OCI-M2 (cell line): Measurements from ENCODE around the gene PFKM.
"Not testable (repeated sequence)": the region's sequence is repeated elsewhere in the genome, so short reads cannot be mapped to it uniquely, and the experiment has no call there.

Experiments
- DNase-seq: peaks from one replicate; lab custom pipeline; 2025; ENCODE audit not compliant: unreplicated experiment; lab: John Stamatoyannopoulos, UW

PFKM gene

DNA sequence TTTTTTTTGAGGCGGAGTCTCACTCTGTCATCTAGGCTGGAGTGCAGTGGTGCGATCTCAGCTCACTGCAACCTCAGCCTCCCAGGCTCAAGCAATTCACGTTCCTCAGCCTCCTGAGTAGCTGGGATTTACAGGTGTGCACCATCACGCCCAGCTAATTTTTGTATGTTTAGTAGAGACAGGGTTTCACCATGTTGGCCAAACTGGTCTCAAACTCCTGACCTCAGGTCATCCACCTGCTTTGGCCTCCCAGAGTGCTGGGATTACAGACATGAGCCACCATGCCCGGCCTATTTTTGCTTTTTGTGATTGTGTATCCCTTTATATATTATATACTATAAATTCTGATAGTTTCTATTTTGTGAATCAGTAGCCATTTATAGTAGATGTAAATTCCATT, 36.6 kb downstream of the PFKM start:
- DNase-seq: not testable (repeated sequence)

DNA sequence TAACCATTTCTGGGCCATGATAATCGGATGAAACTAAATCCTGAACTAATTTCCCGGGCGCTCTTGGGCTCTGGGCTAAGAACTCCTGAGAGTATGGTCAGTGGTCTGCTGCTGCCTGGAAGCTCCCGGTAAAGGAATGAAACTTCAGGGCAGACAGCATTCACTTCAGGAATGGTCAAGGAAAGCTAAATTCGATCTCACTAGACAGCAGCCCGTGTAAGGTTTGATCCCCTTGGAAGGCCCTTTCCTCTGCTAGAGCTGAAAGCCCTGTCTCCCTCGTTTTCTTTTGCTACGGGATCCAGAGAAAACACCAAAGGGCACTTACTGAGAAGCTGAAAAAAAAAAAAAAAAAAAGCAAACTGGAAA, 37.5 kb downstream of the PFKM start:
- no peak for DNase-seq

DNA sequence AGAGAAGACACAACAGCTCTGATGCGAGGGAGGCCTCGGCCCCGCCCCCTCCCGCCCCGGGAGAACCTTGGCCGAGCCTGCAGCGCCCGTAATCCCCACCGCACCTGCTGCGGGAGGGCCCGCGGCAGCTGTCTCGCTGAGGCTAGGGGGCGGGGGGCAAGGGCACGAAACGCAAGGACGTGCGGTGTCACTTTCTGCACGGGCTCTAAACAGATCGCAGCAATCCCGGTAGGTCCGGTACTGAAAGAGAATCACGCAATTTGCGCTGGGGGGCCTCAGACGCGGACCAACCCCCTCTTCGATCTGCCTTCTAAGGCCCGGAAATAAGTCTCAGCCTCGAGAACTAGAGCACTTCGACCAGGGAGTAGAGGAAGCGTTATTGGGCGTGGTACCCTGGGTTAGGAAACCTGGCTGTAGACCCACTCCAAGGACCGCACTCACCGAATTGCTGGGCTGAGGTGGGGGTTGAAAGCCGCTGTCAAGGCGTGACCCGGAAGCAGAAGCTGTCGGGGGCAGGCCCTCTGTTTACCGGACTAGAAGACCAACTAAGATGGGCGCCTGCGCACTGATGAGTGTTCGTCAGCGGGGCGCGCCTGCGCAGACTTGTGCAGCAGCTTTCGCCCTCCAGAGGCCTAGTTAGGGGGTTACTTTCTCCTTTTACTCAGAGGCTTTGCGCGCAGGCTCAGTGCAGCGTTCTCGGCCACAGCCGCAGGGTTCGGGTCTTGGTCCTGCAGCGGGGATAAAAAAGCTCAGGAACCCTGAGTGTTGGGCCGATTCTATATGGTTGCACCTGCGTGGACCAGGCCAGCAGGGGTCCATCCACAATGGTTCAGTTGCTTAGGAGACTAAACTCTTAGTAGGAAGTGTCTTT, 38.1 kb downstream of the PFKM start, which contains the start of gene ASB8:
Gene ASB8 (minus strand): TSS at position 498 of the 871 bp plus-strand sequence. CDS start 4,019 bp downstream, outside the sequence.
- peak; percentile 94 for DNase-seq

DNA sequence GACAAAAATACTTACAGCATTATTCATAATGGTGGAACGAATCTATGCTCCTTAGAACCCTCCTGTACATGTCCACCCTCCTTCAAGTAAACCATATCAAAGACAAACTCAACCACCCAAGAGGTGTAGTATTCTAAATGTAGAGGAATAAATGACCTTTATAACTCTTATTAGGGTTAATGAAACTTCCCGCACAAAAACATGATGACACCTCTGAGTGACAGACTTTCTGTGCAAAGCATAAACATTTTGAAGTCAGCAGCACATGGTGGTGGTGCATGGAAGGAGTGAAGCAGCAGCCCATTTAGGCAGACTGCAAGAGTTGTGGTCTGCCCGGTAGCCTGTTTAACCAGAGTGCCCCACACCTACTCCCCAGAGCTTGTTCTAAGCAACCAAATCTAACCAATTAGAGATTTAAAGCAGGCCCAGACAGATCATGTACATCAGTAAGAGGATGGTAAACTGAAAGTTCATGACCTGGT, 38.8 kb downstream of the PFKM start:
- no peak for DNase-seq

DNA sequence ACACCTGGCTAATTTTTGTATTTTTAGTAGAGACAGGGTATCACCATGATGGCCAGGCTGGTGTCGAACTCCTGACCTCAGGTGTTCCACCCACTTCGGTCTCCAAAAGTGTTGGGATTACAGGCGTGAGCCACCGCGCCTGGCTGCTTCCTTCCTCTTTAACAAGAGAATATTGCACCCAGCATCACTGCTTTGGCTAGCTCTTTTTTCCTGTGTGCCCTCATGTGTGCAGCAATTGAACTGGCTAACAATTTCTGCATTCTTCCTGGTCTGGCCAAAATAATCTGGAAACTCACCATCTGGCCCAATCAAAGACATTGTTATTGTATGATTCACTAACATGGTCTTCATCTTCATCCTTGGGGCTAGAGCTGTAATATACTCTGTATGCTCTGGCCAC, 40.9 kb downstream of the PFKM start:
- DNase-seq: no peak

DNA sequence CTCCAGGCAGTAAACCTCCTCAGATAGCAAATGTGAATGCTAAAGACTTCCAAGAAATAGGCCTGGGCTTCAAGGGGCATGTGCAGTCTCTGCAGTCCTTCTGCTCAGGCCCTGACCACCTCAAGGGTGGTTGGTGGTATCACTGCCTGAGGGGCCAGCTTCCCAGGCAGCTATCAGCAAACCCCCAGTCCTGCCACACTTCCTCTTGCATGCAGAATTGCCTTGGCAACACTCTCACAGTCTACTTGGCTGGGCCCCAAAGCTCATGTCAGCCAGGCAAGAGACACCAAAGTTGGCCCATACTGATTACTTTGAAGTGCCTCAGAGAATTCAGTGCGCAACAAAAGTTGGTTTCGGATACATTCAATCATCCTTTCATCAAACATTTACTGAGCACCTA, 41.6 kb downstream of the PFKM start:
- peak; percentile 13 for DNase-seq

DNA sequence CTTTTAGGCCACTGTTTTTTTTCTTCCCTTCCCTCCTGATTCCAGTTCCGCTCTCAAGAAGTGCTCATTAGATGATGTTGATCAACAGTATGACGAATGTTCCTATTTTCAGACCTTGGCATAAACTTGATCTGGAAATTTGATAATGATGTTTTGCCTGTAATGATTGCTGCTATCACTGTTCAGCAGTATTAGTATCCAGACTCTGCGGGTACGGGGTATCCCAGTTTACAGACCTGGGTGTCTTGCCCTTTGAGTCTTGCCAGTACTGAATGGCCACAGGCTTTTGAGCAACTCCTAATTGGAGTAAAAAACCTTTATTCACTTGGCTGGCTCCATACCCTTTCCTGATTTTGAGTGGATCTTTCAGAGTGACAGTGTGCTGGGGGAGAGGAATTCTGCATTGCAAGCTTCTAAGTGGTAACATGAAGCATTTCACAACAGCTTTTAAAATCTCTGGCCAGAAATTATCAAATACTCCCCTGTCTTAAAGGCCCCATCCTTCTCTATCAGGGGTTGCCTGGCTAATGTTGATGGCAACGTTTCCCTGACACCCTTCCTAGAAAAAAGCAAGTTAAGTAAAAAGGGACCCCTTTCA, 44.1 kb downstream of the PFKM start:
- DNase-seq: no peak

DNA sequence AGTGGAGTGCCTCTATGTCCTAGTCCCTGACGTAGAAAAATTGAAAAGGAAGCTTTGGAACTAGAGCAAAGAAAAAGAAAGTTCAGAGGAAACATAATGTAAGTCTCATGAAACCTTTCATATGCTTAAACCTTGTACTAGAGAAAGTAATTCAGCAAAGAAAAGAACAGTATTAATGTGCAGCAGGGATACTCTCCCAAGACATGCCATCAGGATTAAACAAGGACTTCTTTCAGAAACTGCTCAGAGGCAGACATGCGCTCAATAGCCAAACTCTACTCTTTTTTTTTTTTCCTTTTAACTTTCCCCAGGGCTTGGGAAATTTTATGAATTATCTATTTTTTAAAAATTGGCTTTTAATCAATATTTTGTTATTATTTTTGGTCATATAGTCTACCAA, 45.3 kb downstream of the PFKM start:
- DNase-seq: no peak

DNA sequence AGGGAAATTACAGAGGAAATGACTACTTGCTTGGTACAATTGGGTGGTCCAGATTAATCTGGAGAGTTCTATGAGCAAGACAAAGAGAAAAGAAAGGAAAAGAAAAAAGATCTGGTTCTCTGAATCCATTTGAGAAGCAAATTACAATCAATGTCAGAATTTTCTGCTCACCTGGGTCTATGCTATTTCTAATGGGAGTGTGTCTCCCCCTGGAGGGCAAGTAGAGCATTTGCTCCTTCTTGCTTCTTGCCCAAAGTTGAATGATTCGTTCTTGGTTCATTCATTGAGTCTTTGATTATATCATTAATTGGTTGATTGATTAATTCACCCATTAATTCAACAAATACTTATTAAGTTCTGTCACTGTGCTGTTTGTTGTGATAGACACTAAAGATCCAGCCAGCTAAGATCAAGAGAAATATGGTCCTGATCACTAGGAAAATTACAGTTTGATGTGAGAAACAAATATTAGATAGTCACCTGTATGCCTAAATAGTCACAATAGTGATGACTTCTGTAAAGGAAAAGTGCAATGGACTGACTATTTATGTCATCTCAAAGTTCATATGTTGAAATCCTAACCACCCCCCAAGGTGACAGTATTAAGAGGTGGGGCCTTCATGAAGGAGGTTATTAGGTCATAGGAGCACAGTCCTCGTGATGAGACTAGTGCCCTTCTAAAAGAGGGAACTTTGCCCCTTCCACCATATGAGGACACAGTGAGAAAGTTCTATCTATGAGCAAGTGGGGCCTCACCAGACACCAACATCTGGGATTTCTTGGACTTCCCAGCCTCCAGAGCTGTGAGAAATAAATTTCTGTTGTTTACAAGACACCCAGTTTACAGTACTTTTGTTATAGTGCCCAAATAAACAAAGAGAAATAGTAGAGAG, 46.2 kb downstream of the PFKM start:
- DNase-seq: no peak

DNA sequence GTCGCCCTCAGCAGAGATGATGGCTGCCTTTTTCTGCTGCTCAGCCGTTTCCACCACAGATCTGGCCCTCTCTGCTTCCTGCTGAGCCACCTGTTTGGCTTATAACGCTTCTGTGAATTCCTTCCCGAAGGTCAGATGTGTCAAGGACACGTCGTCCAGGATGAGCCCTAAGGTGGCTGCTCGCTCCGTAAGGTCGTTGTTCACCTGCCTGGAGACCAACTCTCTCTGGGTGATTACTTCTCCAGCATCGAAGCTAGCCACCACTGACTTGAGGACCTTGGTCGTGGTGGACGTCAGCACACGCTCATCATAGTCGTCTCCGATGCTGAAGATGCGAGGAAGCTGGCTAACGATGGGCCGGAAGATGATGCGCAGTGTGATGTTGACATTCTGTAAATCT, 49.8 kb downstream of the PFKM start:
- DNase-seq: no peak

DNA sequence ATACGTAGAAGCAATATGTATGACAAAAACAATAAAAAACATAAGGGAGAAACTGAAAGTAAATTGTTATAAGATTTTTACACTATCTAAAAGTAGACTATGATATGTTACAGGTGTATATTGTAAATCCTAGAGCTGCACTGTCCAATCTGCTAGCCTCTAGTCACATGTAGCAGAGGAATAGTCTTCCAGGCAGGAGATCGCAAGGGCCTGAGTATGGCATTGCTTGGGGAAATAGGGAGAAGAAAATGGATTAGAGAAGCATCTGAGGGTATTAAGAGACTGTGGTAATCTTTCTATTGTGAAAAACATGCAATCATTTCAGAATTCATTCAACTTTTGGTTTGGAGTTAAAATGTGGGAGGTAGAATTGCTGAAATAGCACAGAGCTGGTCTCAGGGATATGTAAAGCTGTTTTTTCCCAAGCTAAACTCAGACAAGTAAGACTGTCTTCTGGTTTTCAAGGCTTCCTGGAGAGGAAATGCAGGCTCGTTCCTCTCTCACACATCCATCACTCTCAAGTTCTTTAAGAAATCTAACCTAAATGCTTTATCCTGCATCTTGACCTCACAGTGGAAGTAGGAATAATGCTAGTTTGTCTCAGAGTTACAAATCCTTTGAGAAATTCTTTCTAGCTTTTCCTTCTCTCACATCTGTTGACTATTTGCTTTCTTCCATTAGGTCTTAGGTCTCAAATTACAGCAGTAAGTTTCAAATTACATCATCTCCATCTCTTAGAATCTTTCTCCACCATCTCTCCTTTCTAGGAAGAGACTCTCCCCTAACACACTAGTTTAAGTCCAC, 56.7 kb downstream of the PFKM start:
- no peak for DNase-seq

DNA sequence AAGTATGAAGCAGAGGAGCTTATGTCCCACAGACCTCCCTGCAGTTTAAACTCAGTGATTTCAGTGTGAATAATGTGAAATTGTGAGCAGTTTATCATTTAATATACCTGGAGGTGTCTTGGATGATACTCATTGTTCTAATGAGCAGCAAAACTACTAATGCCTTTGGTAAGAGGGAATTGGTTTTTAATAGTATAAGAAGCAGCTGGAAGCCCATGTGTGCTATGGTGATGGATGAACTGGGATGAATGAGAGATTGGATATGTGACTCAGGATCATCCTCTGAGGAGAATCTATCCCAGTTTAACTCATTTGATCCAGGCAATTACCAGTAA, 57.2 kb downstream of the PFKM start:
- no peak for DNase-seq

DNA sequence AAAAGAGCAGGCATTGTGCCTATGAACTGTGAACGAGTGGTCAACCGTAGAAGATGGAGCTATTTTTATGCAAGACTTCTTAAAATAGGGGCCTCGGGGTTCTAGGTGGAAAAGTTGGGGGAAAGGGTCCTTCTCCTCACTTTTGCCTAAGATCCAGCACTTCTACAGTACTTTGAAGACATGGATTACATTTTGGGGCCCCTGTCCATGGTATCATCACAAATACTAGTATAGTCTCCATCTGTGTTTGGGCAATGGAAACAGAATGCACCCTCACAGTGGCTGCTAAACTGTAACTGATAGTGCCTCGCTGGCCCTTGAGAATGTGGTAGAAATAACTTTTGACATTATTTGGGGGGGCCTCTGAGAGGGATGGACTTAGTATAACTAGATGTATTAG, 58.8 kb downstream of the PFKM start:
- no peak for DNase-seq

DNA sequence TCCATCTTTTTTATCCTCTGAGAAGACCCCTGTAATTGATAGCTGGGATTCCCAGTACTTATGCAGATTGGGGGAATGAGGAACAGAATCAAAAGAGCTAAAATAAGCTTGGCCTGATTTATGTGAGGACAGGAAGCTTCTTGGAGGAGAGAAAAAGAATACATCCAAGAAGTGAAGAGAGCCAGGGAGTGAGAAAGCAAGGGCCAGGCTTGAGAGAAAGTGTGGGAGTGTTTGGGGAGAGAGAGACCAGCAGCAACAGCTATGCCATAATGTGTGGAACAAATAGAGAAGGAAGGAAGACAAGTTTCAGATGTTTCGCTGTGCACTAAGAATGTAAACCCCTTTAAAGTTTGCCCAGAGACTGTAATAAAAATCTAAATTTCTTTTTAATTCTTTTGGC, 60.3 kb downstream of the PFKM start:
- DNase-seq: no peak

DNA sequence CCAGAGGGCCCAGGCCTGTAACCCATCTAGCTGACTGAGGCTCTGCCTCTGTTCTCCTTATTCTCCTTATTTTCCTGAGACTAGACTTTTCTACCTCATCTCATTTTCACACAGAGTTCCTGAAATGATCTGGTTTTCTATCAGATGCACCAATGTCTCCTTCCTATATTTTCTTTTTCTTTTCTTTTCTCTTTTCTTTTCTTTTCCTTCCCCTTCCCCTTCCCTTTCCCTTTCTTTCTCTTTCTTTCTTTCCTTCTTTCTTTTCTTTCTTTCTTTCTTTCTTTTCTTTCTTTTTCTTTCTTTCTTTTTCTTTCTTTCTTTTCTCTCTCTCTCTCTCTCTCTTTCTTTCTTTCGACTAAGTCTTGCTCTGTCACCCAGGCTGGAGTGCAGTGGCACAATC, 61.3 kb downstream of the PFKM start:
- DNase-seq: no peak

DNA sequence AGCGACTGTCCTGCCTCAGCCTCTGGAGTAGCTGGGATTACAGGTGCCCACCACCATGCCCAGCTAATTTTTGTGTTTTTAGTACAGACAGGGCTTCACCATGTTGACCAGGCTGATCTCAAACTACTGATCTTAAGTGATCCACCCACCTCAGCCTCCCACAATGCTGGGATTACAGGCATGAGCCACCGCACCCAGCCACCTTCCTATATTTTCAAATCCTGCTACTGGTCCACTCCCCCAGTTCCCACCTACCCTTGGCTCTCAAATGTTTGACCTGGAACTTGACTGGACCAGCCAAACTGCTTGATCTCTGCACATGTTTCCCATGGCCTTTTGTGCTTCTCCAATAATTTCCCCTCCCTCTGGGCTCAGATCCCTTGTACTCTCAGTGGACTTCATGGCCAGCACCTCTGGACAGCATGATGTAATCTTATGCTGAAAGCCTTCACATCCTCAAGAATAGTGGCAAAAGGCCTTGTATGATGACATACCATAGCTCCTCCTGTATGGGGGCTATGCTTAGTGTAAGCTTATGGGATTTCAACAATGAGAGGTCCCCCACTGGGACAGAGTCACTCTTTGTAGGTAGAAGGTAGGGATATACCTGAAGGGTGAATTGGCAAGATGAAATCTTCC, 61.8 kb downstream of the PFKM start:
- no peak for DNase-seq

DNA sequence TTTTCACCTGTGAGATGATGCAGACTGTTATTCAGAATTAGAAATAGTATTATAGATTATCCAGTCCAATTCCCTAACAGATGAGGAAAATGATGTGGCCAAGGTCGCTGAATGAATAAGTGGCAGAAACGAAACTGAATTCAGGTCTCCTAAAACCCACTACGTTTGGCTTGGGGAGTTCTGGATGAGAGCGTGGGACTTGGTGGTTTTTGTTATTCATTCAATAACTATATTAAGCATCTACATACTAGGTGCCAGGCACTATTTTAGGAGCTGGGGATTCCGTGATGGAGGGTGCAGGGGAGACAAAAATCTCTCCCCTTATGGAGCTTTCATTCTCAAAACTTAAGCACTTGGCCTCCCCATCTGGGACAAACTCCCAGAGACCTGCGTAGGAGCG, 63.5 kb downstream of the PFKM start:
- no peak for DNase-seq

DNA sequence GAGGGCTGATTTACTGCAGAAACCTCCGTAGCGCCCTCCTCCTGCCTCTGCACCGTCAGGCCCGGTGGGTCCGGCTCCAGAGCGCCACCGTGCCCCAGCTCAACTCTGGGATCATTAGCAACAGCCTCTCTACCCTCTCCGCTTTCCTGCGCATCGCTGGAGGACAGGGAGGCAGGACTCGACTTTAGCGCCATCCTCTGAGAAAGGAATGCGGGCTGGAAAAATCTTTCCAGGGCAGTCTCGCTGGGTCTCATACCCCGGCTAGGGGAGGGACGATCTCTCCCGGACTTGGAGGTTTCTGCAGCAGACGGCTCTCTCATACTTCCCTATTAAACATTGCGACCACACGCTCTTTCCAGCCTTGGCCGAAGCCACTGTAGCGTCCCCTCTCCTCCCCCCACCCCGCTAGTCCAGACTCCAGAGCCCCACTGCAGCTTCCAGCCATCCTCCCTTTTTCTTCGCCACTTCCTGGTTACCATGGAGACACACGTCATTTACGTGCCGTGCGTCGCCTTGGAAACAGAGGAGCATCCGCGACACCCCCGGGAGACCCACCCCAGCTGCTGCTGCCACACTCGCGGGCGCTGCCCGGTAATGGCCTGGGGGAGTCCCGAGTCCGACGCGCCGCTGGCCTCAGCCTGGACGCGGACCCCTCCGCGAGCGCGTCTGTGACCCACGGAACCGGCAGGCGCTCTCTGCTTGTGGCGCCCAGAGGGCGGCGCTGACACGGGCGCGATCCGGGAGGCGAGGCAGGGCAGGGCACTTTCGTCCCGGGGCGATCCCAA, 64.1 kb downstream of the PFKM start, which contains the start of gene CCDC184:
Gene CCDC184 (plus strand): TSS at position 554 of the 785 bp plus-strand sequence. CDS start 479 bp downstream, outside the sequence.
- DNase-seq: no peak

DNA sequence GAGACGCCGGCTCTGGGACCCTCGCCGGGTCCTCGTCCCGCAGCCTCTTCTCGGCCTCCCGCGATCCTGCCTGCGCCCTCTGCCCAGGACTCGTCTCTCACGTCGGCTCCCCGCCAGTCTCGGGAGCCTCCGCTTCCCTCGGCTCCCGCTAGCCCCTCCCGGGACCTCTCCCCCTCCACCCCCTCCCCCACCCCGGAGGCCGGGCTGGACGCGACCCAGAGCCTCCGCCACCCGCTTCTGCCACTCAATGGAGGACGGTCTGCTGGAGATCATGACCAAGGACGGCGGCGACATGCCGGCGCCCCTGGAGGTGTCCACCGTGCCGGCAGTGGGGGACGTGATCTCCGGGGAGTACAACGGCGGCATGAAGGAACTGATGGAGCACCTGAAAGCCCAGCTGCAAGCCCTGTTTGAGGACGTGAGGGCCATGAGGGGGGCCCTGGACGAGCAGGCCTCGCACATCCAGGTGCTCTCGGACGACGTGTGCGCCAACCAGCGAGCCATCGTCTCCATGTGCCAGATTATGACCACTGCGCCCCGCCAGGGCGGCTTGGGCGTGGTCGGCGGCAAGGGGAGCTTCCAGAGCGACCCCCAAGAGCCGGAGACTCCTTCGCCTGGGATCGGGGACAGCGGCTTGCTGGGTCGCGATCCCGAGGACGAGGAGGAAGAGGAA, 64.8 kb downstream of the PFKM start:
- no peak for DNase-seq
